Esophagus squamous epithelium (tissue), 4 donors: ENCODE data around the gene AIF1.

ENCODE experiments used
- CTCF ChIP-seq, 6 experiments: fragments of 450-650 bp in 4 of 6; fragments of 200-600 bp in 2 of 6; sonication (generic) in 2 of 6; IDR thresholded peaks; one replicate each; pipeline ENCODE4 v1.5.1; 2016 to 2019; ENCODE audit warnings: antibody characterized with exemption in 6 of 6, mild to moderate bottlenecking in 4 of 6, moderate library complexity in 4 of 6
- POLR2A ChIP-seq, 4 donors: fragments of 450-650 bp; IDR thresholded peaks; one replicate each; pipeline ENCODE4 v1.6.1; 2017; ENCODE audit warnings: antibody characterized with exemption in 4 of 4, mild to moderate bottlenecking in 4 of 4, moderate library complexity in 3 of 4

- TF ChIP-seq CTCF (IDR thresholded peaks at IDR 0.05) (no peak), POLR2A (IDR thresholded peaks at IDR 0.05) (no peak)
Measured at GRCh38 chr6:31578184-31579118, 36.6 kb upstream of the AIF1 start.
